ENCODE results near the gene NASP. TPM values are rescaled to one million over a fixed set of nuclear protein-coding genes. Genes with fewer than 3 reads are reported as not detected.

The NASP gene
- total RNA-seq, 1 experiment from 2014 or later = 535 TPM

- CTCF ChIA-PET = no interaction called here
- no peak overlapping the region for H3K4me3 Mint-ChIP-seq
- no peaks in the 10 kb centered on the region for H3K4me1 Mint-ChIP-seq
- TF ChIP-seq, protein P1, sequence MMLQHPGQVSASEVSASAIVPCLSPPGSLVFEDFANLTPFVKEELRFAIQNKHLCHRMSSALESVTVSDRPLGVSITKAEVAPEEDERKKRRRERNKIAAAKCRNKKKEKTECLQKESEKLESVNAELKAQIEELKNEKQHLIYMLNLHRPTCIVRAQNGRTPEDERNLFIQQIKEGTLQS (CRISPR knock-in tag; conservative IDR thresholded peaks at IDR 0.05) = no peak
- TF ChIP-seq ZNF671 (CRISPR knock-in tag; IDR thresholded peaks at IDR 0.05) = no peak
- TF ChIP-seq ELF4 (CRISPR knock-in tag; IDR thresholded peaks at IDR 0.05; ENCODE audit: low read depth) = no peak
- TF ChIP-seq, protein P2, sequence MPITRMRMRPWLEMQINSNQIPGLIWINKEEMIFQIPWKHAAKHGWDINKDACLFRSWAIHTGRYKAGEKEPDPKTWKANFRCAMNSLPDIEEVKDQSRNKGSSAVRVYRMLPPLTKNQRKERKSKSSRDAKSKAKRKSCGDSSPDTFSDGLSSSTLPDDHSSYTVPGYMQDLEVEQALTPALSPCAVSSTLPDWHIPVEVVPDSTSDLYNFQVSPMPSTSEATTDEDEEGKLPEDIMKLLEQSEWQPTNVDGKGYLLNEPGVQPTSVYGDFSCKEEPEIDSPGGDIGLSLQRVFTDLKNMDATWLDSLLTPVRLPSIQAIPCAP (CRISPR knock-in tag; IDR thresholded peaks at IDR 0.05) = no peak
- no peak for TF ChIP-seq ZBTB21 (CRISPR knock-in tag; IDR thresholded peaks at IDR 0.05; ENCODE audit: borderline replicate concordance)
- TF ChIP-seq GRHL2 (CRISPR knock-in tag; IDR thresholded peaks at IDR 0.05; ENCODE audit: insufficient replicate concordance, severe bottlenecking) = no peak
- POLR2A ChIA-PET = no interaction called here
- H3K9me3 Mint-ChIP-seq = no peaks in the 10 kb centered on the region
- H3K27me3 Mint-ChIP-seq (ENCODE audit: low read depth) = no peaks in the 10 kb centered on the region
- DNase-seq (ENCODE audit: low spot score) (no peak), ATAC-seq (no peak)
- peaks cover 36% of the 10 kb centered on the region for H3K36me3 Mint-ChIP-seq
- no peak overlapping the region for H3K27ac Mint-ChIP-seq
These were observed 56.5 kb downstream of the NASP start for GRCh38 chr1:45640293-45640692.

GRCh38 chr1:45643321-45643720, 59.5 kb downstream of the NASP start:
- H3K4me3 Mint-ChIP-seq = no peak overlapping the region
- no peak for DNase-seq (ENCODE audit: low spot score)
- no peak for TF ChIP-seq ZNF532 (CRISPR knock-in tag; IDR thresholded peaks at IDR 0.05; ENCODE audit: borderline replicate concordance)
- TF ChIP-seq CREB1 (CRISPR knock-in tag; IDR thresholded peaks at IDR 0.05) = no peak
- no peak for TF ChIP-seq ZNF138 (CRISPR knock-in tag; conservative IDR thresholded peaks at IDR 0.05)
- TF ChIP-seq OVOL2 (CRISPR knock-in tag; IDR thresholded peaks at IDR 0.05; ENCODE audit: borderline replicate concordance) = no peak
- TF ChIP-seq, protein P3, sequence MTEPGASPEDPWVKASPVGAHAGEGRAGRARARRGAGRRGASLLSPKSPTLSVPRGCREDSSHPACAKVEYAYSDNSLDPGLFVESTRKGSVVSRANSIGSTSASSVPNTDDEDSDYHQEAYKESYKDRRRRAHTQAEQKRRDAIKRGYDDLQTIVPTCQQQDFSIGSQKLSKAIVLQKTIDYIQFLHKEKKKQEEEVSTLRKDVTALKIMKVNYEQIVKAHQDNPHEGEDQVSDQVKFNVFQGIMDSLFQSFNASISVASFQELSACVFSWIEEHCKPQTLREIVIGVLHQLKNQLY (CRISPR knock-in tag; IDR thresholded peaks at IDR 0.05) = no peak
- no peak for TF ChIP-seq STAT6 (CRISPR knock-in tag; conservative IDR thresholded peaks at IDR 0.05; ENCODE audit: low read depth)
- TF ChIP-seq E2F1 (CRISPR knock-in tag; IDR thresholded peaks at IDR 0.05) = no peak
- no peak for TF ChIP-seq NFE2L1 (CRISPR knock-in tag; IDR thresholded peaks at IDR 0.05)
- TF ChIP-seq KAT7 (CRISPR knock-in tag; IDR thresholded peaks at IDR 0.05; ENCODE audit: borderline replicate concordance) = no peak
- no peak for TF ChIP-seq JAZF1 (CRISPR knock-in tag; IDR thresholded peaks at IDR 0.05)
- no peak for TF ChIP-seq ZNF121 (CRISPR knock-in tag; IDR thresholded peaks at IDR 0.05)
- no peak for TF ChIP-seq GTF2I (CRISPR knock-in tag; conservative IDR thresholded peaks at IDR 0.05)
- TF ChIP-seq AFF4 (CRISPR knock-in tag; IDR thresholded peaks at IDR 0.05; ENCODE audit: borderline replicate concordance) = no peak
- no peak for TF ChIP-seq EMX1 (CRISPR knock-in tag; IDR thresholded peaks at IDR 0.05)
- TF ChIP-seq SP1 (CRISPR knock-in tag; conservative IDR thresholded peaks at IDR 0.05) = no peak
- no peak for TF ChIP-seq CDX4 (CRISPR knock-in tag; IDR thresholded peaks at IDR 0.05; ENCODE audit: borderline replicate concordance)

More at GRCh38 chr1:45643321-45643720, 59.5 kb downstream of the NASP start:
- CTCF ChIA-PET = interaction anchor here (0.6 kb wide), 1 partner anchor 10 kb away, joined by 7 read pairs; no protein-coding TSS in a partner anchor
- no peaks in the 10 kb centered on the region for H3K27me3 Mint-ChIP-seq (ENCODE audit: low read depth)
- peak overlapping the region; percentile 9 for H3K27ac Mint-ChIP-seq
- H3K4me1 Mint-ChIP-seq = no peaks in the 10 kb centered on the region
- POLR2A ChIA-PET = no interaction called here
- peaks cover 53% of the 10 kb centered on the region for H3K36me3 Mint-ChIP-seq
- ATAC-seq = no peak
- H3K9me3 Mint-ChIP-seq = no peaks in the 10 kb centered on the region

Data from WTC11 (cell line).